Fibroblast of villous mesenchyme (primary cell): ENCODE results near the gene UCK1. TPM values are rescaled to one million over a fixed set of nuclear protein-coding genes. Genes with fewer than 3 reads are reported as not detected.

ENCODE experiments used
- DNase-seq: peaks from one replicate; pipeline ENCODE4 v3.0.0-alpha.2; 2010; ENCODE audit warnings: low read depth
- H3K4me3 ChIP-seq: 2 replicates; pipeline ENCODE4 v1.5.1; 2011; ENCODE audit warnings: low read depth, mild to moderate bottlenecking, low read length
- CTCF ChIP-seq: IDR thresholded peaks from 2 replicates; pipeline ENCODE4 v1.5.1; 2012; ENCODE audit warnings: low read depth, mild to moderate bottlenecking, low read length; ENCODE audit not compliant: insufficient read depth
- total RNA-seq: library from RNA; depleted of rRNA; stranded (reverse); fragments of >200 nt; gene quantifications from 2 replicates; pipeline ENCODE4 v1.2.3, GENCODE V29; 2012

The UCK1 gene
- total RNA-seq, 1 donor, result 28.5 TPM

- no peak for TF ChIP-seq CTCF
- peak; percentile 67 for DNase-seq
- no peak overlapping the region for H3K4me3 ChIP-seq
These were observed 30.0 kb downstream of the UCK1 start for GRCh38 chr9:131500939-131501541.

- TF ChIP-seq CTCF, result no peak
- DNase-seq, result no peak
- no peak overlapping the region for H3K4me3 ChIP-seq
These were observed 30.7 kb downstream of the UCK1 start for GRCh38 chr9:131500377-131500776.

- no peak for TF ChIP-seq CTCF
- DNase-seq, result no peak
- H3K4me3 ChIP-seq, result no peak overlapping the region
These were observed 31.8 kb downstream of the UCK1 start for GRCh38 chr9:131499254-131499767.

- H3K4me3 ChIP-seq, result no peak overlapping the region
- TF ChIP-seq CTCF, result no peak
These were observed 34.1 kb downstream of the UCK1 start for GRCh38 chr9:131496844-131497405.

GRCh38 chr9:131495785-131496184 is 35.3 kb downstream of the UCK1 start:
- TF ChIP-seq CTCF, result no peak

More at GRCh38 chr9:131496844-131497405, 34.1 kb downstream of the UCK1 start:
- no peak for DNase-seq

GRCh38 chr9:131494296-131494870 is 36.7 kb downstream of the UCK1 start:
- no peak for TF ChIP-seq CTCF
- no peak overlapping the region for H3K4me3 ChIP-seq
- DNase-seq, result no peak

More at GRCh38 chr9:131495785-131496184, 35.3 kb downstream of the UCK1 start:
- DNase-seq, result no peak
- H3K4me3 ChIP-seq, result no peak overlapping the region
